ENCODE data around the gene XK. TPM values are rescaled to one million over a fixed set of nuclear protein-coding genes. Genes with fewer than 3 reads are reported as not detected.
"Not testable (repeated sequence)": the region's sequence is repeated elsewhere in the genome, so short reads cannot be mapped to it uniquely, and the experiment has no call there.

Gene XK
- total RNA-seq, 1 donor from 2014 or later, result 2.2 TPM

GRCh38 chrX:37646254-37646653, 39.3 kb upstream of the XK start:
- Histone ChIP-seq H3K36me3 (no peaks in the 10 kb centered on the region), H3K4me1 (no peaks in the 10 kb centered on the region), H3K27me3 (ENCODE audit: low read depth) (no peaks in the 10 kb centered on the region), H3K9me3 (no peaks in the 10 kb centered on the region), H3K27ac (no peak overlapping the region), H3K4me3 (no peak overlapping the region)
- intact Hi-C loops (cut with DNase I), result no loop called here
- ATAC-seq (no peak), DNase-seq (no peak)
- no peak for TF ChIP-seq CTCF (IDR thresholded peaks at IDR 0.05)

GRCh38 chrX:37650879-37651278, 34.7 kb upstream of the XK start:
- intact Hi-C loops (cut with DNase I); ATAC-seq: not testable (repeated sequence)

GRCh38 chrX:37651921-37652452, 33.6 kb upstream of the XK start:
- Histone ChIP-seq H3K4me3 (no peak overlapping the region), H3K27ac (no peak overlapping the region), H3K9me3 (no peaks in the 10 kb centered on the region), H3K36me3 (no peaks in the 10 kb centered on the region), H3K27me3 (ENCODE audit: low read depth) (no peaks in the 10 kb centered on the region), H3K4me1 (no peaks in the 10 kb centered on the region)
- no peak for ATAC-seq
- no peak for TF ChIP-seq CTCF (IDR thresholded peaks at IDR 0.05)
- DNase-seq, result no peak
- intact Hi-C loops (cut with DNase I), result no loop called here

More at GRCh38 chrX:37650879-37651278, 34.7 kb upstream of the XK start:
- not testable (repeated sequence) for H3K27me3 ChIP-seq (ENCODE audit: low read depth); H3K27ac ChIP-seq; DNase-seq; H3K4me3 ChIP-seq; H3K4me1 ChIP-seq; H3K36me3 ChIP-seq; H3K9me3 ChIP-seq

- Histone ChIP-seq H3K4me3 (no peak overlapping the region), H3K36me3 (no peaks in the 10 kb centered on the region), H3K9me3 (no peaks in the 10 kb centered on the region), H3K4me1 (no peaks in the 10 kb centered on the region), H3K27ac (no peak overlapping the region), H3K27me3 (ENCODE audit: low read depth) (no peaks in the 10 kb centered on the region)
- DNase-seq, result no peak
- intact Hi-C loops (cut with DNase I), result no loop called here
- ATAC-seq, result no peak
- TF ChIP-seq CTCF (IDR thresholded peaks at IDR 0.05), result no peak
Measured at GRCh38 chrX:37652589-37653231, 32.9 kb upstream of the XK start.

GRCh38 chrX:37653397-37654085, 32.0 kb upstream of the XK start:
- H3K27me3 ChIP-seq (ENCODE audit: low read depth), result no peaks in the 10 kb centered on the region
- ATAC-seq (no peak), DNase-seq (no peak)
- no peaks in the 10 kb centered on the region for H3K36me3 ChIP-seq
- H3K27ac ChIP-seq, result no peak overlapping the region
- intact Hi-C loops (cut with DNase I), result no loop called here
- no peaks in the 10 kb centered on the region for H3K4me1 ChIP-seq
- no peak overlapping the region for H3K4me3 ChIP-seq
- no peaks in the 10 kb centered on the region for H3K9me3 ChIP-seq
- TF ChIP-seq CTCF (IDR thresholded peaks at IDR 0.05), result no peak
